DMS 273 treated with DMSO at 0.1 percent for 48 hours (cell line): ENCODE results near the gene NLGN4Y.
"Not testable (repeated sequence)": the region's sequence is repeated elsewhere in the genome, so short reads cannot be mapped to it uniquely, and the experiment has no call there.

Experiments used
- DNase-seq: peaks from one replicate; lab custom pipeline; 2025; lab: John Stamatoyannopoulos, UW

The NLGN4Y gene

DNA sequence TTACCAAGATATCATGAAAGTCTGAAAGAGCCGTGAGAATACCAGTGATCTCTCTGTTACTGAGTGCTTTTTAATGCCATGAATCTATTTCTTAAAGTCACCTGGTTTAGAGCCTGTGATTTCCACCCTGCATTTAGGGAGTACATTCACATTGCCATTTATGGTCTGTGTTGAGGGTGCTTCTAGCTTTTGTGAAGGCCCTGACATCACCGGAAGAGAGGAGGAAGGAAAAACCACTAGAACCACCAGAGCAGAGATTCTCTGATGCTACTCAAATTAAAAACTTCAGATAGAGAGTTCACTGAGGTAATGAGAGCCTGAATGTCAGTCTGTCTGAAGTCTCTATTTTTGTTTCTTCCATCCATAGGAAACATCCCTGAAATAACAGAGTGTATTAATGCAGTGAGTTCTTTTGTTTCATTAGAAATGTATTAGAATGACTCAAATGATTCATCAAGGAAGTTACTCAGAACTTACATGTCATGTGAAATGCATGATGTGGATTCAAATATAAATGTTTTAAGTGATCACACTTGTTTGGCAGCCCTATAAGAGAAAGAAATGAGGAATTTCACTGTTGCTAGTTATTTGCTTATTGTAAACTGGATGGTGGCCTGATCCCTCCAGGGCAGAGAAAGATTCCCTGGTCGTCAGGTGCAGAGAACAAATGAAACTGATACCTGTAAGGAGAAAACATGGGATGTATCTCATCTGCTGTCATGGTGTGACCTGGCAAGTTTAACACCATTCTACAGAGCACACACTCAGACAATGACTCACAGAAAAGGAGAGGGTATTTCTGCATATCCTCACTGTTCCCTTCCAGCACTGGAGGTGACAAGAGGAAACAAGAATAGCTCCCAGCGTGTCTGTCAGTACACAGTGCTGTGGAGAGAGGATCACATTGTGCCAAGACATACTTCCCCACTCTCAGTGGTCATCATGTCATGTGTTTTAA, 310.1 kb downstream of the NLGN4Y start:
- DNase-seq = no peak

DNA sequence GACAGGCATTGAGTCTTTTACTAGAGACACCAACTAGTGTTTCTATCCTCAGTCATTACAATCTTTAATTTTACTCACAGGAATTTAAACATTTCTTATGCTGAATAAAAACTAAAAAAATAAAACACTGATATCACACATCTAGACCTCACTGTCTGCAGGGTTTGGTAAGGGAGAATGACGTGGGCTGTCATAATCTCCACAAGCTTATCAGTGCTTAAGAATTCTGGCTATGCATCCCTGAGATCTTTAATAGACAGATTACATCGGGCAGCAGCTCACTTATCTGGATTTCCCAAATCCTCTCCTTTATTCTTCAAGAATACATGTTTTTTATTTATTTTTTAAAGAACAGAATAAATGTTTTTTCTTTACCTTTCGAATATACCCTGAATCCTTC, 313.1 kb downstream of the NLGN4Y start:
- no peak for DNase-seq

DNA sequence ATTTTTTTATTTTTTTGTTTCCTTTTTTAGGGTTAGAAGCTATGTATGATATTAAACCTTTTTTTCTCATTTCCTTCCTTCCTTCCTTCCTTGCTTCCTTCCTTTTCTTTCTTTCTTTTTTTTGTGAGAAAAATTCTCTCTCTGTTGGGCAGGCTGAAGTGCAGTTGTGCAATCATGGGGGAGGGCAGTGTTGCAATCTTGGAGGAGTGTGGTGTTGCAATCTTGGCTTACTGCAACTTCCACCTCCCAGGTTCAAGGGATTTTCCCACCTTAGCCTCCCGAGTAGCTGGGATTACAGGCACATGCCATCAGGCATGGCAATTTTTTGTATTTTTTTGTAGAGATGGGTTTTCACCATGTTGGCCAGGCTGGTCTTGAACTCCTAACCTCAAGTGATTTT, 326.4 kb downstream of the NLGN4Y start:
- no peak for DNase-seq

DNA sequence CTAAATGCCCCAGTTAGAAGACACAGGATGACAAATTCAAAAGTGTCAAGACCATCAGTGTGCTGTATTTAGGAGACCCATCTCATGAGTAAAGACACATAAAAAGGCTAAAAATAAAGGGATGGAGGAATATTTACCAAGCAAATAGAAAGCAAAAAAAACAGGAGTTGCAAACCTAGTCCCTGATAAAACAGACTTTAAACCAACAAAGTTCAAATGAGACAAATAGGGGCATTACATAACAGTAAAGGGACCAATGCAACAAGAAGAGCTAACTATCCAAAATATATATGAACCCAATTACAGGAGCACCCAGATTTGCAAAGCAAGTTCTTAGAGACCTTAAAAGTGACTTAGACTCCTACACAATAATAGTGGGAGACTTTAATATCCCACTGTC, 336.1 kb downstream of the NLGN4Y start:
- DNase-seq = no peak

DNA sequence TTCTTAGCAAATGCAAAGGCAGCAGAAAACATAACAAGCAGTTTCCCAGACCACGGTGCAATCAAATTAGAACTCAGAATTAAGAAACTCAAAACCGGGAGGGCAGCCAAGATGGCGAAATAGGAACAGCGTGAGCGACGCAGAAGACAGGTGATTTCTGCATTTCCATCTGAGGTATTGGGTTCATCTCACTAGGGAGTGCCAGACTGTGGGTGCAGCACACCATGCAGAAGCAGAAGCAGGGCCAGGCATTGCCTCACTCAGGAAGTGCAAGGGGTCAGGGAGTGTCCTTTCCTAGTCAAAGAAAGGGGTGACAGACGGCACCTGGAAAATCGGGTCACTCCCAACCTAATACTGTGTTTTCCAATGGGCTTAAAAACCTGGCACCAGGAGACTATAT, 336.7 kb downstream of the NLGN4Y start:
- not testable (repeated sequence) for DNase-seq

DNA sequence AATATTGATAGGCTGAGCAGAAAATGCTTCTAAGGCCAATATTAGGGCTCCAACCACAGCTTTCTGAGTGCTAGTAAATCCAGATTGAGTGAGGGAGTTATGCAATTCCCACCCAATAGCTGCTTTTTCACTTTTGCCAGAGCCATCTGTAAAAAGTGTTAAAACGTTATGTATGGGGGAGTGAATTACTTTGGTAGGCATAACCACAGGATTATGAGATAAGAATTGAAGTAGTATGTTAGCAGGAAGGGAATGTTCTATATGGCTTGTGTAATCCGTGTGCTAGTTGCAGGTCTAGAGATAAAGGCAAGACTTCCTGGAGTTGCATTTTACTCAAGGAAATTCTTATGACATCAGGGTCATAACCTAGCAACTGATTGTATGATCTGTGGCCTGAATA, 347.6 kb downstream of the NLGN4Y start:
- no peak for DNase-seq
